GM19025 (cell line): ENCODE measurements around the gene MRPS2.

Experiments used
- ATAC-seq: cut with Tn5 transposase; IDR thresholded peaks from one replicate; pipeline ENCODE4 v1.9.1; 2021; ENCODE audit warnings: mild to moderate bottlenecking, low read depth, moderate library complexity; ENCODE audit not compliant: unreplicated experiment

Gene MRPS2

GRCh38 chr9:135551031-135551430 lies 50.5 kb downstream of the MRPS2 start:
- no peak for ATAC-seq

- ATAC-seq: no peak
Observed at GRCh38 chr9:135551456-135551855, 51.0 kb downstream of the MRPS2 start.

GRCh38 chr9:135552021-135552697 lies 51.7 kb downstream of the MRPS2 start:
- ATAC-seq: no peak

- no peak for ATAC-seq
Observed at GRCh38 chr9:135552698-135553171, 52.3 kb downstream of the MRPS2 start.
